GM18511 (cell line): ENCODE measurements around the gene CAV2.

Experiments used
- ATAC-seq: cut with Tn5 transposase; IDR thresholded peaks from one replicate; pipeline ENCODE4 v1.9.1; 2021; ENCODE audit warnings: mild to moderate bottlenecking, moderate library complexity; ENCODE audit not compliant: unreplicated experiment

CAV2 gene

DNA sequence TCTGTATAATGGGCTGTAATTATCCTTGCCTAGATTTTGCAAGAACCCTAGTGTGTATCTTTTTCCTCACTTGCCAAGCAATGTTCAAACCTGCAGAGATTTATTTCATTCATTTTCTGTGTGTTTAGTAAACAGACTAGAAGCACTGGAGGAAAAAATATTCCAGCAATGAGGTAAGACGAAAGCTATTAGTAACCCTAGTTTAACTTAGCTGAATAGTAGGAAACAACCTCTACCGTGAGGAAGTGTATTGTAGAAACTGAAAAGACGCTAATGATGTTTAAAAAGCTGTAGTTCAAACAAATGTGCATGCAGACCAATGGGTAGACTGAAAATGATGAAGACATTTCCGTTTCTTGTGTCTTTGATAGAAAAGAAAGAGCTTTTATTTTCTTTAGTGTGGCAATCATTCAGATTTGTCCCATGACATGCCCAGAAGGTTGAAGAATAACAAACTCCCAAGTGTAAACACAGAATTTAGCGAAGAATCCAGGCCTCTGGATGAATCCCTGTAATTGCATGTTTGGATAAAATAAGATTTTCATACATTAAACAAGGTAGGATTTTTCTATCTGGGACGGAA, 46.0 kb downstream of the CAV2 start:
- no peak for ATAC-seq

DNA sequence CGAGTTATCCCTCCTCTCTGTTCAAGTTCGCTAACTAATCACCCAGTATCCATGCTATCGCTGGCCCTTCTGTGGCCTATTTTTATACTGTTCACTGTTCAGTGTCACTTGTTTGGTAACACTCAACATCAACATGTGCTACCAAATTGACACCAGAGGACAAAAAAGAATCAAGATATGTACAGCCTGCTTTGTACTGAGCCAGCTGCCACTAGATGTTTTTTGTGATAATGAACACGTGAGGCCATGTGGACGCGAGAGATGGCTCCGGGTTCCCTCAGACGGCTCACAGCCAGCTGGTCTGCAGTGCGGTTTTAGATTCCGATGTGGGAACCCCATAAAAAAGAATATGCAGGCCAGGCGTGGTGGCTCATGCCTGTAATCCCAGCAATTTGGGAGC, 46.5 kb downstream of the CAV2 start:
- ATAC-seq, result no peak

DNA sequence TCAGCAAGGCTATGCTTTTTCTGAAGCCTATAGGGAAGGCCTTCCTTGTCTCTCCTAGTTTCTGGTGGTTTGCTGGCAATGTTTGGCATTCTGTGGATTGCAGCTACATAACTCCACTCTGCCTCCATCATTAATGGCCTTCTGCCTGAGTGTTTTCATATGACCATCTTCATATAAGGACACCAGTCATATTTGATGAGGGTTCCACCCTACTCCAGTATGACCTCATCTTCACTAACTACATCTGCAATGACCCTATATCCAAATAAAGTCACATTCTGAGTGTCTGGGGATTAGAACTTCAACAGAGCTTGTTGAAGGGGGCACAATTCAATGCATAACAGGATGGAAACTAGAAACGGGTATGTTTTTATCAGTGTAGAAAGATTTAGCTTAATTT, 47.4 kb downstream of the CAV2 start:
- ATAC-seq, result no peak

DNA sequence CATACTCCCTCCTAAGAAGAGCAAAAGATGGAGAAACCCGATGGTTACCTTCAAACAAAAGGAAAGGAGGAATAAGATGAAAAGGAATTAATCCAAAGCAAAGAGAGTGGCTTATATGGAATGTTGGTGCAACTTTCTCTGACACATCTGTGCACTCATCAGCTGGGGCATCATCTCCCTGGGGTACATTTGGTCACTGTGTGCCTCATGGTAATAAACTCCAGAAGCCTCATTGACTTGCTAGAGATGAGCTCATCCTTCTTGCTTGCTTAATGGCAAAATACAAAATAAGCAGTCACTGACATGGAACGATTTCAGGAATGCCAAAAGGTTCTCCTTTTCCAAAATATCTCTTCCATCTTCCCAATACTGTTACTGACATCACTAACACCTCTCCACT, 47.8 kb downstream of the CAV2 start:
- no peak for ATAC-seq

DNA sequence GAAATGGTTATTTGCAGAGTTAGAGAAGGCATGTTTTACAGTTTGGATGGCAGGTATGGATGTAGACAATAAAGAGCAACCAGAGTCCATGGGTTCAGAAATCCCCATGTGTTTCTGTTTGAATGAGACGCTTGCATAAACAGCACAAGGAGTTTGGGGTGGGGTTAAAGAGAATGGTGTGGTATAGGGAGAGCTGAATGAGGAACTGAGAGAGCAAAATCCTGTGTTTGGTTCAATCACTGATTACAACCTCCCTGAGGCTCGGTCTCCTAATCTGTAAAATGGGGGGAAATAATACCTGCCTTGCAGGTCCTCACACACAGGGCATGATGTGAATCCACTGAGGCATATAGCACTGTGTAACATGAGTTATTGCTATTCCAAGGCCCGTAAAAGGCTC, 49.0 kb downstream of the CAV2 start:
- ATAC-seq, result peak; percentile 87

DNA sequence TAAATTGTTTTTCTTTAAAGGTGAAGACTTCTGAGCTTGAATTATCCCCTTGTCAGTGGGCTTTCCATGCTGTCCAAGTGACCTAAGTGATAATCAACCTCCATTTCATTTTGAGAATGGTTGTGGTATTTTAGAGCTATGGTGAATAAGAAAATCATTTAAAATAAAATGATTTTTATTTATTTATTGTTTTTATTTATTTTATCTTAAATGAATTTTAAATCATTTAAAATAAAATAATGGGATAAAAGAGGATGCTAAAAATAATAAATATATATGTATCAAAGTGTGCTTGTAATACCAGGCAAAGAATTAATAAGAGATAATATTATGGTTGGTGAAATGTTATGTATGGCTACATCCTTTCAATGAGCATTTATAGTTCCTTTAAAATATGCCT, 49.8 kb downstream of the CAV2 start:
- no peak for ATAC-seq

DNA sequence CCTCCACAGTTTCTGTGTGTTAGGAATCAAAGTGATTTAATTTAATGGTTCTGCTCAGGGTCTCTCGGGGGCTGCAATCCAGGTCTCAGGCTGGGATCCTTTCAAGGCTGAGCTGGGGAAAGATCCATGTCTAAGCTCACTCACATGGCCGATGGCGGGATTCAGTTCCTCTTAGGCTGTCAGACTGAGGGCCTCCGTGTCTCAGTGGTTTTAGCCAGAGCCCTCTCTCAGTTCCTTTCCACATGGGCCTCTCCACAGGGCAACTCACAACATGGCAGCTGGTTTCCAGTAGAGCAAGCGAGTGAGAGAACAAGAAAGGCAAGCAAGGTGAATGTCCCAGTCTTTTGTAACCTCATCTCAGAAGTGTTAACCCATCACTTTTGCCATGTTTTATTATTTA, 52.2 kb downstream of the CAV2 start:
- ATAC-seq, result no peak

DNA sequence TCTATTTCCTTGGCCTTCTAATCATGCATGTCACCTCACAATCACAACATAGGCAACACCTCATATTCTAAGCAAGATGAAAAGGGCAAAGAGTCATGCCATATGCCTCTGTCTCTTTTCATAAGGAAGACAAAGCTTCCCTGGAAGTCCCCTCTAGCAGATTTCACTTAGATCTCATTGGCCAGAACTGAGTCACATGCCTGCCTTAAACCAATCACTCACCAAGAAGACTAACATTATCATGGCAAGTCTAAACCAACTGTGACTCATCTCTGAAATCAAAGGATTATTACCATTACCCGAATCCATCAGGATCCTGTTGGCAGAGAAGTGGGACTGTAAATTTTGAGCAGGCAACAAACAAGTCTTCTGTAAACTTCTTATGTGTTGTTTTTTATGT, 53.1 kb downstream of the CAV2 start:
- no peak for ATAC-seq

DNA sequence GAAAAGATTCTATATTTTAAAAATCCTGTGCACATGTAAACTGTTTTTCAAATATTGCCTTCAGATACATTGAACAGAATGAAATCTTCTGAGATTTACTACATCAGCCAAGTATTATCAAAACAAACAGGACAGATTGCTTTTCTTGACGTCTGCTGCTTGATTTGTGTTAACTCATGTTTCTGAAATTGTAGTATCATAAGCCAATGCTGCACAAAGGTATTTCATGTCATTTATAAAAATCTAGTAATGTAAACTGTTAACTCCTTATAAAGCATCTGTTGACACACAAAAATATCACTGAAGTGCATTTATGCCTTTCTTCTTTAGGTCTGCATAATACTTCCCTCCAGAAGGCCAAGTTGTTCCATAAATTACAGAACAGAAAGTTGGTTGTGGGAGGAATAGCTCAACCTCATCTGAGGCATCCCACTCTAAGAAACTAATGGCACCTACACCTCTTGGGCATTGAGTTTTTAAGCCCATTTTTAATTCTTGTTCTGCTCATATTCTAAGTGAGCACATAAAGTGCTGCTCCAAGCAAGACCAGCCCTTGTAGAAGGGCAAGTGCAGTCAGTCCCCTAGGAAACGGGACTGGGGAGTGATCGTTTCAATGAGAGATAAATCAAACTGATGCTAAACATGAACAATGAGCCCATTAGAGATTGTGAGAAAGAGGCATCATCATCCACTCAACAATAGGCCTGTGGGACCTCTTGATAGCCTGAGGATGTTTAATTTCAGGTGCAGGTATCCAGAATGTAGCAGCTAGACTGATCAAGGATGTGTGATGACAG, 53.8 kb downstream of the CAV2 start:
- no peak for ATAC-seq

DNA sequence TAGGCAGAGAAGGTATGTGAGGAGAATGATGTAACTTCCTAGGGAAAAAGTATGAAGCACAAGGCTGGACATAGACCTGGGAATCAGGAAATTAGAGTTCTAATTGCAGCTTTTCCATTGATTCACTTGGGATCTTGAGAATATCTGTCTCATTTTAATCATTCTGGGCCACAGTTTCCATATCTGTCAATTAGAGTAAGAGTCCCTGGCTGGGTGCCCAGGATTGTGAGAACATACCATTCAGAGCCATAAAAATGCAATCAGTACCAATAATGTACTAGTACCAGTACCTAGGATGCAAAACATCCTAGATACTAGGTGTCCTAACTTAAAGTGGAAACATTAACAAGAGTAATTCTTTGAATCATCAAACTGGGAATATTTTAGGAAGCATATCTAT, 54.9 kb downstream of the CAV2 start:
- no peak for ATAC-seq

DNA sequence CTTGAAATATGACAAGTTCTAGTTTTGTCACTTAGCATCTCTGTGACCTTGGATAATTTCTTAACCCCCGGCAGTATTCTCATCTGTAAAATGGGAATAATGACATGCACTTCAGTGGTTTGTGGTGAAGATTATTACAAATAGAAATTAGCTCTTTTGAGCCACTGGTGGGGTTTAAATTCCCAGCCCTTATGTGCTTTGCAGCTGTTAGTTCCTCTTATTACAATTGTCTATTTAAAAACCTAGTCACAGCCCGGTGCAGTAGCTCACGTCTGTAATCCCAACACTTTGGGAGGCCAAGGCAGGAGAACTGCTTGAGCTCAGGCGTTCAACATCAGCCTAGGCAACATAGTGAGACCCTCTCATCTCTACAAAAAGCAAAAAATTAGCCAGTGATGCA, 55.4 kb downstream of the CAV2 start:
- ATAC-seq, result no peak

DNA sequence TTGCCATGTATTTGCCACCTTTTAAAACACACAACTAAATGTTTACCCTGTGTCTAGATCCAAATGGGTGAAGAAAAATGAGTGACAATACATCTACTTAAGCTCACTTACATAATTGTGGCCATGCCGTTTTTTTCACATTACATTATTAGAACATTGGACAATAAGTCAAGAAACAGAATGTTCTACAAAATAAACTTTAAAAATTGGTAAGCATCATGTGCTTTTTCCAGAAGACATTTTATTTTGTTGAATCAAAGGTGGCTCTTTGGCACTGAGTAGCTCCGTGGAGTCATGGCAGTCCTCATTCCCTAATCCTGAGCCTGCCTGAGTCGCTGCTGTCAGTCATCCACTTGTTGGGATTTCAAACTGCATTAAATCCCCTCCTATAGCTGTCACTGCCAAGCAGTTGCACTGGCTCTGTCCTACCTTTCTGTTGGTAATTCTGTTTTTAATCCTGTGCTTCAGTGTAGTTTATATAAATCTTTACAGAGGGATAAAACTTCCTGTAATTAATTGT, 57.6 kb downstream of the CAV2 start:
- ATAC-seq, result no peak

DNA sequence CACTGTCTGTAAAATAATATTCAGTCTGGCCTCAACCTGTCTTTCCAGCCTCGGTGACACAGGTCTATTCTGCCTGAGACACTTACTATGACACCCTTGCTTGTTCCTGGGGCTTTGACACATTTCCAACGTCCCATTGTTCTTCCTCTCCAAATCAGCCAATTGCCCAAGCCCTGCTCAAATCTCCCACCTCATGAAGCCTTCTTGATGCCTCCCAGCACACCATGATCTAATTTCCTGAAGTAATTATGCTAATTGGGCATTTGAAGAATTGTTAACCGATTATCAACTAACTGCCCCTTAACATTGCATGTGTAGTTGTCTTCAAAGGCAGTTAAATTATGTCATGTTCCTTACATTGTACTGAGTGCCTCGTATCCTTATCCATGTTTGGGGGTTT, 58.4 kb downstream of the CAV2 start:
- no peak for ATAC-seq
